Stomach (tissue), 9 donors: ENCODE data around the gene PDE4D. TPM values are rescaled to one million over a fixed set of nuclear protein-coding genes. Genes with fewer than 3 reads are reported as not detected.

ENCODE experiments used
- DNase-seq, 2 donors: peaks; one replicate each; pipeline versions ENCODE4 v3.0.0 to v3.0.0-alpha.2; 2013 to 2019
- H3K27ac ChIP-seq, 5 donors: fragments of 200-600 bp in 4 of 5; sonication (generic) in 4 of 5; one replicate each; pipeline ENCODE4 v1.5.1; 2013 to 2019; ENCODE audit warnings: mild to moderate bottlenecking in 1 of 5, moderate library complexity in 1 of 5
- H3K27me3 ChIP-seq, 3 donors: fragments of 200-600 bp; sonication (generic); one replicate each; pipeline ENCODE4 v1.5.1; 2017 to 2019; ENCODE audit warnings: mixed run types in 1 of 3
- H3K36me3 ChIP-seq, 4 donors: fragments of 200-600 bp; sonication (generic); 1 replicate in 3 of 4; 2 replicates in 1 of 4; pipeline ENCODE4 v1.5.1; 2016 to 2019
- H3K4me1 ChIP-seq, 4 donors: fragments of 200-600 bp; sonication (generic); one replicate each; pipeline ENCODE4 v1.5.1; 2016 to 2019
- H3K4me3 ChIP-seq, 4 donors: fragments of 200-600 bp; sonication (generic) in 3 of 4; one replicate each; pipeline ENCODE4 v1.5.1; 2016 to 2019; ENCODE audit warnings: mild to moderate bottlenecking in 1 of 4
- H3K9me3 ChIP-seq, 4 donors: fragments of 200-600 bp; sonication (generic); one replicate each; pipeline ENCODE4 v1.5.1; 2016 to 2019
- EP300 ChIP-seq: sonication (generic); formaldehyde crosslinking; IDR thresholded peaks from one replicate; pipeline ENCODE4 v1.6.1; 2017; ENCODE audit warnings: antibody characterized with exemption
- POLR2A ChIP-seq, 4 donors: fragments of 450-650 bp; IDR thresholded peaks; one replicate each; pipeline ENCODE4 v1.6.1; 2016; ENCODE audit warnings: antibody characterized with exemption in 4 of 4, control low read depth in 2 of 4, mild to moderate bottlenecking in 1 of 4, moderate library complexity in 1 of 4
- POLR2AphosphoS5 ChIP-seq, 3 donors: sonication (generic); formaldehyde crosslinking; IDR thresholded peaks; one replicate each; pipeline ENCODE4 v1.6.1; 2016; ENCODE audit warnings: antibody characterized with exemption in 3 of 3
- WGBS, 5 donors: extraction: QIAGEN DNeasy Blood & Tissue Kit in 3 of 5; methylation state at CpG; one replicate each; pipeline versions ENCODE4 v1.1.5 to v1.1.7; 2013 to 2018; 5-methylcytosine and 5-hydroxymethylcytosine counted together
- intact Hi-C: fragments of 100-400 bp; cut with DNase I; formaldehyde crosslinking; loops from one replicate; pipeline ENCODE4 v1.15.1; 2023; ENCODE audit warnings: low total_unique reads
- polyA plus RNA-seq, 3 donors: library from polyadenylated mRNA; stranded (reverse); fragments of 200-250 nt; gene quantifications; one replicate each; pipeline ENCODE4 v1.2.3, GENCODE V29; 2013
- total RNA-seq, 5 donors: library from RNA; depleted of rRNA; stranded (reverse); fragments of >200 nt; gene quantifications; one replicate each; pipeline versions ENCODE4 v1.1.0 to v1.2.3, GENCODE V29; 2014 to 2016
- TF ChIP-seq, protein P1 (sequence below), 7 experiments: fragments of 450-650 bp in 4 of 7; fragments of 200-600 bp in 3 of 7; sonication (generic) in 3 of 7; IDR thresholded peaks; one replicate each; pipeline ENCODE4 v1.5.1; 2016 to 2019; ENCODE audit warnings: antibody characterized with exemption in 7 of 7, control low read depth in 2 of 7, mild to moderate bottlenecking in 1 of 7
- donor health status: healthy with polysubstance abuse.
- donor health status: Bipolar disorder and iron deficiency.
- donor health status: healthy.

Gene PDE4D
- total and polyA plus RNA-seq, 8 donors, result 3.1 to 147 (median 97.3) TPM

- Histone ChIP-seq H3K27ac (no peak overlapping the region), H3K4me3 (no peak overlapping the region), H3K36me3 (peaks cover 0 to 11% (median 2%) of the 10 kb centered on the region in 4 donors), H3K9me3 (no peaks in the 10 kb centered on the region), H3K4me1 (peaks cover 0 to 16% (median 0%) of the 10 kb centered on the region in 4 donors), H3K27me3 (no peaks in the 10 kb centered on the region)
- intact Hi-C loops, result no loop called here
- peak in 1 of 2 donors; percentile 53 for DNase-seq
- no peak for TF ChIP-seq POLR2AphosphoS5 (IDR thresholded peaks at IDR 0.05)
- TF ChIP-seq EP300, result no peak
- TF ChIP-seq POLR2A (IDR thresholded peaks at IDR 0.05), result no peak
- TF ChIP-seq, protein P1, sequence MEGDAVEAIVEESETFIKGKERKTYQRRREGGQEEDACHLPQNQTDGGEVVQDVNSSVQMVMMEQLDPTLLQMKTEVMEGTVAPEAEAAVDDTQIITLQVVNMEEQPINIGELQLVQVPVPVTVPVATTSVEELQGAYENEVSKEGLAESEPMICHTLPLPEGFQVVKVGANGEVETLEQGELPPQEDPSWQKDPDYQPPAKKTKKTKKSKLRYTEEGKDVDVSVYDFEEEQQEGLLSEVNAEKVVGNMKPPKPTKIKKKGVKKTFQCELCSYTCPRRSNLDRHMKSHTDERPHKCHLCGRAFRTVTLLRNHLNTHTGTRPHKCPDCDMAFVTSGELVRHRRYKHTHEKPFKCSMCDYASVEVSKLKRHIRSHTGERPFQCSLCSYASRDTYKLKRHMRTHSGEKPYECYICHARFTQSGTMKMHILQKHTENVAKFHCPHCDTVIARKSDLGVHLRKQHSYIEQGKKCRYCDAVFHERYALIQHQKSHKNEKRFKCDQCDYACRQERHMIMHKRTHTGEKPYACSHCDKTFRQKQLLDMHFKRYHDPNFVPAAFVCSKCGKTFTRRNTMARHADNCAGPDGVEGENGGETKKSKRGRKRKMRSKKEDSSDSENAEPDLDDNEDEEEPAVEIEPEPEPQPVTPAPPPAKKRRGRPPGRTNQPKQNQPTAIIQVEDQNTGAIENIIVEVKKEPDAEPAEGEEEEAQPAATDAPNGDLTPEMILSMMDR (IDR thresholded peaks at IDR 0.05), result no peak
- 78 to 96% (median 85%) methylated on average over 1 of the region's 1 CpG for WGBS, 5 donors
Measured at GRCh38 chr5:59173578-59173977, 719.9 kb downstream of the PDE4D start.

GRCh38 chr5:59171131-59171530, 722.4 kb downstream of the PDE4D start:
- TF ChIP-seq POLR2A (IDR thresholded peaks at IDR 0.05) (no peak), POLR2AphosphoS5 (IDR thresholded peaks at IDR 0.05) (no peak), EP300 (no peak)
- TF ChIP-seq, protein P1 (IDR thresholded peaks at IDR 0.05), result no peak
- intact Hi-C loops, result no loop called here
- WGBS, 5 donors, result 79 to 100% (median 96%) methylated on average over 2 of the region's 2 CpGs

DNA sequence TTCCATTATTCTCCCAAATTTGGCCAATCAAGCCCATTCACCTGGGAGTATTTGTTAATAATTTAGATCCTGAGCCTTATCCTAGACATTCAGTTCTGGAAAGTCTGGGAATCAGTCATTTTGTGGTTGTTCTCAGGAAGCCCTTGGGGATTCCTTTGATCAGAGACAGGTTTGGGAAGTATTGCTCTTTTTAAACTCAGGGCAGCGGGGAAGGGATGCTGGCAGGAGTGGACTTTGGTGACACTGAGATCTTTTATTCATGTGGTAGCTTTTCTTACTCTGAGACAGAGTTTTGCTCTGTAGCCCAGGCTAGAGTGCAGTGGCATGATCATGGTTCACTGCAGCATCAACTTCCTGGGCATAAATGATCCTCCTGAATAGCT, 723.8 kb downstream of the PDE4D start:
- no peak for DNase-seq

More at GRCh38 chr5:59171131-59171530, 722.4 kb downstream of the PDE4D start:
- no peak overlapping the region for H3K27ac ChIP-seq
- H3K36me3 ChIP-seq, result no peaks in the 10 kb centered on the region
- H3K27me3 ChIP-seq, result no peaks in the 10 kb centered on the region
- H3K4me1 ChIP-seq, result peaks cover 0 to 16% (median 0%) of the 10 kb centered on the region in 4 donors
- DNase-seq, result no peak
- H3K4me3 ChIP-seq, result no peak overlapping the region
- no peaks in the 10 kb centered on the region for H3K9me3 ChIP-seq

GRCh38 chr5:59169081-59169767, 724.3 kb downstream of the PDE4D start:
- TF ChIP-seq EP300, result no peak
- no peak for TF ChIP-seq POLR2AphosphoS5 (IDR thresholded peaks at IDR 0.05)
- TF ChIP-seq, protein P1 (IDR thresholded peaks at IDR 0.05), result no peak
- no peak for TF ChIP-seq POLR2A (IDR thresholded peaks at IDR 0.05)
- 82 to 89% (median 83%) methylated on average over 7 of the region's 7 CpGs for WGBS, 5 donors
- H3K9me3 ChIP-seq, result no peaks in the 10 kb centered on the region
- H3K27ac ChIP-seq, result no peak overlapping the region
- intact Hi-C loops, result loop anchor here (10.0 kb wide), 1 partner anchor 274 kb away; no protein-coding TSS in a partner anchor
- no peaks in the 10 kb centered on the region for H3K27me3 ChIP-seq
- peaks cover 0 to 14% (median 3%) of the 10 kb centered on the region in 4 donors for H3K4me1 ChIP-seq
- no peaks in the 10 kb centered on the region for H3K36me3 ChIP-seq
- no peak overlapping the region for H3K4me3 ChIP-seq
- no peak for DNase-seq

More for the DNA sequence above, 723.8 kb downstream of the PDE4D start:
- no peak for TF ChIP-seq POLR2A (IDR thresholded peaks at IDR 0.05)
- no peak for TF ChIP-seq POLR2AphosphoS5 (IDR thresholded peaks at IDR 0.05)
- TF ChIP-seq, protein P1 (IDR thresholded peaks at IDR 0.05), result no peak
- no peak for TF ChIP-seq EP300
- H3K4me1 ChIP-seq, result peaks cover 0 to 16% (median 0%) of the 10 kb centered on the region in 4 donors
- WGBS, 5 donors, result 89 to 100% (median 100%) methylated on average over 1 of the region's 1 CpG
- H3K4me3 ChIP-seq, result no peak overlapping the region
- no peaks in the 10 kb centered on the region for H3K36me3 ChIP-seq
- intact Hi-C loops, result loop anchor here (10.0 kb wide), 1 partner anchor 275 kb away; no protein-coding TSS in a partner anchor
- H3K27ac ChIP-seq, result no peak overlapping the region
- H3K9me3 ChIP-seq, result no peaks in the 10 kb centered on the region
- H3K27me3 ChIP-seq, result no peaks in the 10 kb centered on the region
